WTC11 (cell line): Measurements from ENCODE around the gene RPTOR. TPM values are rescaled to one million over a fixed set of nuclear protein-coding genes. Genes with fewer than 3 reads are reported as not detected.

Source experiments
- ATAC-seq: fragments of 200-7000 bp; cut with Tn5 transposase; 2 replicates; pipeline ENCODE4 v1.10.0; 2021; ENCODE audit warnings: mild to moderate bottlenecking, moderate library complexity
- CTCF ChIA-PET: fragments of 300-600 bp; sonication (Branson Sonifier 250); formaldehyde crosslinking; loops from one replicate; lab custom pipeline; 2021; ENCODE audit warnings: antibody characterized with exemption; lab: Charles Lee
- POLR2A ChIA-PET: fragments of 350-600 bp; sonication (Branson Sonifier 250); formaldehyde crosslinking; loops from one replicate; lab custom pipeline; 2021; ENCODE audit warnings: antibody characterized with exemption; lab: Charles Lee
- DNase-seq: peaks from one replicate; pipeline ENCODE4 v3.0.0; 2021; ENCODE audit warnings: low spot score
- H3K27ac Mint-ChIP-seq: 2 replicates; pipeline ENCODE4 v1.8.0; 2021; ENCODE audit warnings: mixed read lengths
- H3K27me3 Mint-ChIP-seq: 2 replicates; pipeline ENCODE4 v1.8.0; 2021; ENCODE audit warnings: low read depth, mild to moderate bottlenecking, moderate library complexity, mixed read lengths
- H3K36me3 Mint-ChIP-seq: 2 replicates; pipeline ENCODE4 v1.8.0; 2021; ENCODE audit warnings: mixed read lengths
- H3K4me1 Mint-ChIP-seq: 2 replicates; pipeline ENCODE4 v1.8.0; 2022; ENCODE audit warnings: mixed read lengths
- H3K4me3 Mint-ChIP-seq: 2 replicates; pipeline ENCODE4 v1.8.0; 2021; ENCODE audit warnings: mild to moderate bottlenecking, moderate library complexity, mixed read lengths
- H3K9me3 Mint-ChIP-seq: 2 replicates; pipeline ENCODE4 v1.8.0; 2021; ENCODE audit warnings: mixed read lengths
- AR ChIP-seq: fragments of 250-450 bp; sonication (Bioruptor Pico); IDR thresholded peaks from 2 replicates; pipeline ENCODE4 v1.9.0; 2021; ENCODE audit warnings: mild to moderate bottlenecking
- ARID4B ChIP-seq: sonication (generic); formaldehyde crosslinking; IDR thresholded peaks from 2 replicates; pipeline ENCODE4 v1.8.0; 2023; ENCODE audit warnings: missing genetic modification reagents, mild to moderate bottlenecking, borderline replicate concordance
- EMX1 ChIP-seq: fragments of 250-450 bp; sonication (Bioruptor Pico); IDR thresholded peaks from 2 replicates; pipeline ENCODE4 v1.8.0; 2021; ENCODE audit warnings: mild to moderate bottlenecking
- FOXP4 ChIP-seq: sonication (generic); formaldehyde crosslinking; IDR thresholded peaks from 2 replicates; pipeline ENCODE4 v1.8.0; 2022; ENCODE audit warnings: mild to moderate bottlenecking, missing genetic modification reagents
- GABPB1 ChIP-seq: sonication (generic); formaldehyde crosslinking; IDR thresholded peaks from 2 replicates; pipeline ENCODE4 v1.8.1; 2023; ENCODE audit warnings: mild to moderate bottlenecking, missing genetic modification reagents
- HMGA2 ChIP-seq: fragments of 250-450 bp; sonication (Bioruptor Pico); IDR thresholded peaks from 2 replicates; pipeline ENCODE4 v1.4.0; 2021; ENCODE audit warnings: mild to moderate bottlenecking, moderate library complexity
- MYBL2 ChIP-seq: sonication (generic); formaldehyde crosslinking; IDR thresholded peaks from 2 replicates; pipeline ENCODE4 v1.8.1; 2023; ENCODE audit warnings: mild to moderate bottlenecking, moderate library complexity, missing genetic modification reagents
- NFYB ChIP-seq: sonication (generic); formaldehyde crosslinking; conservative IDR thresholded peaks from 2 replicates; pipeline ENCODE4 v1.8.0; 2022; ENCODE audit warnings: low read depth, missing genetic modification reagents
- TP53 ChIP-seq: sonication (generic); formaldehyde crosslinking; IDR thresholded peaks from 2 replicates; pipeline ENCODE4 v1.8.1; 2023; ENCODE audit warnings: mild to moderate bottlenecking, missing genetic modification reagents
- ZNF121 ChIP-seq: sonication (generic); formaldehyde crosslinking; IDR thresholded peaks from 2 replicates; pipeline ENCODE4 v1.8.0; 2023; ENCODE audit warnings: missing genetic modification reagents
- ZNF138 ChIP-seq: sonication (generic); formaldehyde crosslinking; conservative IDR thresholded peaks from 2 replicates; pipeline ENCODE4 v1.8.1; 2022; ENCODE audit warnings: mild to moderate bottlenecking, moderate library complexity, missing genetic modification reagents
- ZNF219 ChIP-seq: sonication (generic); formaldehyde crosslinking; IDR thresholded peaks from 2 replicates; pipeline ENCODE4 v1.8.0; 2023; ENCODE audit warnings: missing genetic modification reagents, mild to moderate bottlenecking, borderline replicate concordance
- total RNA-seq: library from RNA; stranded (reverse); gene quantifications from 3 replicates; pipeline ENCODE4 v1.2.3, GENCODE V29; 2021
- TF ChIP-seq, protein P1 (sequence below): sonication (generic); formaldehyde crosslinking; IDR thresholded peaks from 2 replicates; pipeline ENCODE4 v1.8.1; 2023; ENCODE audit warnings: mild to moderate bottlenecking, missing genetic modification reagents
- TF ChIP-seq, protein P2 (sequence below): sonication (generic); formaldehyde crosslinking; IDR thresholded peaks from 2 replicates; pipeline ENCODE4 v1.8.1; 2023; ENCODE audit warnings: mild to moderate bottlenecking, missing genetic modification reagents, borderline replicate concordance

The RPTOR gene
- total RNA-seq, 1 experiment from 2014 or later: 41.0 TPM

GRCh38 chr17:80729761-80730160 is 185.1 kb downstream of the RPTOR start:
- DNase-seq: no peak
- H3K4me1 Mint-ChIP-seq: peaks cover 20% of the 10 kb centered on the region
- no peak for ATAC-seq
- no peak overlapping the region for H3K4me3 Mint-ChIP-seq
- POLR2A ChIA-PET: no interaction called here
- CTCF ChIA-PET: interaction anchor here (1.0 kb wide), 1 partner anchor 169 kb away, joined by 3 read pairs; no protein-coding TSS in a partner anchor
- H3K27ac Mint-ChIP-seq: peak overlapping the region; percentile 46
- no peaks in the 10 kb centered on the region for H3K27me3 Mint-ChIP-seq
- TF ChIP-seq GABPB1 (CRISPR knock-in tag) (no peak), ZNF219 (CRISPR knock-in tag) (no peak), ZNF121 (CRISPR knock-in tag) (no peak), NFYB (CRISPR knock-in tag) (no peak), AR (CRISPR knock-in tag) (no peak), TP53 (no peak), EMX1 (no peak), ARID4B (CRISPR knock-in tag) (no peak)
- TF ChIP-seq, protein P1, sequence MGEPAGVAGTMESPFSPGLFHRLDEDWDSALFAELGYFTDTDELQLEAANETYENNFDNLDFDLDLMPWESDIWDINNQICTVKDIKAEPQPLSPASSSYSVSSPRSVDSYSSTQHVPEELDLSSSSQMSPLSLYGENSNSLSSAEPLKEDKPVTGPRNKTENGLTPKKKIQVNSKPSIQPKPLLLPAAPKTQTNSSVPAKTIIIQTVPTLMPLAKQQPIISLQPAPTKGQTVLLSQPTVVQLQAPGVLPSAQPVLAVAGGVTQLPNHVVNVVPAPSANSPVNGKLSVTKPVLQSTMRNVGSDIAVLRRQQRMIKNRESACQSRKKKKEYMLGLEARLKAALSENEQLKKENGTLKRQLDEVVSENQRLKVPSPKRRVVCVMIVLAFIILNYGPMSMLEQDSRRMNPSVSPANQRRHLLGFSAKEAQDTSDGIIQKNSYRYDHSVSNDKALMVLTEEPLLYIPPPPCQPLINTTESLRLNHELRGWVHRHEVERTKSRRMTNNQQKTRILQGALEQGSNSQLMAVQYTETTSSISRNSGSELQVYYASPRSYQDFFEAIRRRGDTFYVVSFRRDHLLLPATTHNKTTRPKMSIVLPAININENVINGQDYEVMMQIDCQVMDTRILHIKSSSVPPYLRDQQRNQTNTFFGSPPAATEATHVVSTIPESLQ (CRISPR knock-in tag): no peak
- peaks cover 6% of the 10 kb centered on the region for H3K36me3 Mint-ChIP-seq
- H3K9me3 Mint-ChIP-seq: no peaks in the 10 kb centered on the region

GRCh38 chr17:80730739-80731138 is 186.1 kb downstream of the RPTOR start:
- peaks cover 6% of the 10 kb centered on the region for H3K36me3 Mint-ChIP-seq
- TF ChIP-seq FOXP4 (CRISPR knock-in tag) (no peak), ZNF219 (CRISPR knock-in tag) (no peak), MYBL2 (no peak), HMGA2 (CRISPR knock-in tag) (no peak), ZNF138 (CRISPR knock-in tag) (no peak)
- TF ChIP-seq, protein P2, sequence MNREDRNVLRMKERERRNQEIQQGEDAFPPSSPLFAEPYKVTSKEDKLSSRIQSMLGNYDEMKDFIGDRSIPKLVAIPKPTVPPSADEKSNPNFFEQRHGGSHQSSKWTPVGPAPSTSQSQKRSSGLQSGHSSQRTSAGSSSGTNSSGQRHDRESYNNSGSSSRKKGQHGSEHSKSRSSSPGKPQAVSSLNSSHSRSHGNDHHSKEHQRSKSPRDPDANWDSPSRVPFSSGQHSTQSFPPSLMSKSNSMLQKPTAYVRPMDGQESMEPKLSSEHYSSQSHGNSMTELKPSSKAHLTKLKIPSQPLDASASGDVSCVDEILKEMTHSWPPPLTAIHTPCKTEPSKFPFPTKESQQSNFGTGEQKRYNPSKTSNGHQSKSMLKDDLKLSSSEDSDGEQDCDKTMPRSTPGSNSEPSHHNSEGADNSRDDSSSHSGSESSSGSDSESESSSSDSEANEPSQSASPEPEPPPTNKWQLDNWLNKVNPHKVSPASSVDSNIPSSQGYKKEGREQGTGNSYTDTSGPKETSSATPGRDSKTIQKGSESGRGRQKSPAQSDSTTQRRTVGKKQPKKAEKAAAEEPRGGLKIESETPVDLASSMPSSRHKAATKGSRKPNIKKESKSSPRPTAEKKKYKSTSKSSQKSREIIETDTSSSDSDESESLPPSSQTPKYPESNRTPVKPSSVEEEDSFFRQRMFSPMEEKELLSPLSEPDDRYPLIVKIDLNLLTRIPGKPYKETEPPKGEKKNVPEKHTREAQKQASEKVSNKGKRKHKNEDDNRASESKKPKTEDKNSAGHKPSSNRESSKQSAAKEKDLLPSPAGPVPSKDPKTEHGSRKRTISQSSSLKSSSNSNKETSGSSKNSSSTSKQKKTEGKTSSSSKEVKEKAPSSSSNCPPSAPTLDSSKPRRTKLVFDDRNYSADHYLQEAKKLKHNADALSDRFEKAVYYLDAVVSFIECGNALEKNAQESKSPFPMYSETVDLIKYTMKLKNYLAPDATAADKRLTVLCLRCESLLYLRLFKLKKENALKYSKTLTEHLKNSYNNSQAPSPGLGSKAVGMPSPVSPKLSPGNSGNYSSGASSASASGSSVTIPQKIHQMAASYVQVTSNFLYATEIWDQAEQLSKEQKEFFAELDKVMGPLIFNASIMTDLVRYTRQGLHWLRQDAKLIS (CRISPR knock-in tag): no peak
- no peaks in the 10 kb centered on the region for H3K9me3 Mint-ChIP-seq
- CTCF ChIA-PET: no interaction called here
- ATAC-seq (no peak), DNase-seq (no peak)
- no peak overlapping the region for H3K4me3 Mint-ChIP-seq
- H3K4me1 Mint-ChIP-seq: peaks cover 17% of the 10 kb centered on the region
- no peak overlapping the region for H3K27ac Mint-ChIP-seq
- no peaks in the 10 kb centered on the region for H3K27me3 Mint-ChIP-seq
- POLR2A ChIA-PET: no interaction called here
